Activated T-helper 17 cell treated with anti-CD3 and anti-CD28 coated beads, Interleukin-2, amount 50 U/mL, for 72 hours (primary cell): ENCODE results near the gene NCAPD2. TPM values are rescaled to one million over a fixed set of nuclear protein-coding genes. Genes with fewer than 3 reads are reported as not detected.
A peak's percentile ranks its signal among the peaks of the same experiment; 100 is the strongest.

Experiments used
- ATAC-seq: fragments of 150-1000 bp; cut with Tn5 transposase; replicated peaks from 2 replicates; pipeline ENCODE4 v1.10.0; 2021; ENCODE audit warnings: mild to moderate bottlenecking, moderate library complexity
- H3K27ac Mint-ChIP-seq: one replicate; pipeline ENCODE4 v1.8.0; 2022; ENCODE audit warnings: mixed read lengths
- H3K27me3 Mint-ChIP-seq: one replicate; pipeline ENCODE4 v1.8.0; 2022; ENCODE audit warnings: mixed read lengths
- H3K36me3 Mint-ChIP-seq: one replicate; pipeline ENCODE4 v1.8.0; 2022; ENCODE audit warnings: low read depth, mild to moderate bottlenecking, mixed read lengths
- H3K4me1 Mint-ChIP-seq: one replicate; pipeline ENCODE4 v1.8.0; 2022; ENCODE audit warnings: mixed read lengths
- H3K4me3 Mint-ChIP-seq: one replicate; pipeline ENCODE4 v1.8.0; 2022; ENCODE audit warnings: mild to moderate bottlenecking, mixed read lengths
- H3K9me3 Mint-ChIP-seq: one replicate; pipeline ENCODE4 v1.8.0; 2022; ENCODE audit warnings: mixed read lengths
- total RNA-seq, 2 donors: library from RNA; stranded (reverse); gene quantifications; one replicate each; pipeline ENCODE4 v1.2.3, GENCODE V29; 2022

Gene NCAPD2
- total RNA-seq, 2 donors from 2014 or later = 167 to 176 TPM

- peak overlapping the region; percentile 52 for H3K27ac Mint-ChIP-seq
- peaks cover 22% of the 10 kb centered on the region for H3K4me1 Mint-ChIP-seq
- H3K4me3 Mint-ChIP-seq = peak overlapping the region; percentile 88
- peaks cover 50% of the 10 kb centered on the region for H3K36me3 Mint-ChIP-seq
- no peaks in the 10 kb centered on the region for H3K9me3 Mint-ChIP-seq
- peak; percentile 42 for ATAC-seq
- H3K27me3 Mint-ChIP-seq = no peaks in the 10 kb centered on the region
Observed at GRCh38 chr12:6540181-6540877, 46.4 kb downstream of the NCAPD2 start.

GRCh38 chr12:6541371-6542165 is 47.7 kb downstream of the NCAPD2 start:
- H3K4me3 Mint-ChIP-seq = peak overlapping the region; percentile 88
- peaks cover 22% of the 10 kb centered on the region for H3K4me1 Mint-ChIP-seq
- H3K36me3 Mint-ChIP-seq = peaks cover 50% of the 10 kb centered on the region
- H3K27ac Mint-ChIP-seq = peak overlapping the region; percentile 49
- no peak for ATAC-seq
- no peaks in the 10 kb centered on the region for H3K27me3 Mint-ChIP-seq
- H3K9me3 Mint-ChIP-seq = no peaks in the 10 kb centered on the region

- Mint-ChIP-seq H3K4me1 (peaks cover 22% of the 10 kb centered on the region), H3K36me3 (peaks cover 50% of the 10 kb centered on the region), H3K27ac (peak overlapping the region; percentile 49), H3K27me3 (no peaks in the 10 kb centered on the region), H3K9me3 (no peaks in the 10 kb centered on the region), H3K4me3 (peak overlapping the region; percentile 13)
- ATAC-seq = no peak
Observed at GRCh38 chr12:6542209-6543009, 48.5 kb downstream of the NCAPD2 start.

GRCh38 chr12:6546016-6546415 is 52.1 kb downstream of the NCAPD2 start:
- ATAC-seq = no peak
- H3K27ac Mint-ChIP-seq = no peak overlapping the region
- H3K27me3 Mint-ChIP-seq = no peaks in the 10 kb centered on the region
- no peak overlapping the region for H3K4me3 Mint-ChIP-seq
- H3K4me1 Mint-ChIP-seq = peaks cover 6% of the 10 kb centered on the region
- H3K9me3 Mint-ChIP-seq = no peaks in the 10 kb centered on the region
- H3K36me3 Mint-ChIP-seq = peaks cover 53% of the 10 kb centered on the region

- H3K9me3 Mint-ChIP-seq = no peaks in the 10 kb centered on the region
Observed at GRCh38 chr12:6547566-6547965, 53.7 kb downstream of the NCAPD2 start.

GRCh38 chr12:6547987-6548386 is 54.1 kb downstream of the NCAPD2 start:
- Mint-ChIP-seq H3K36me3 (peaks cover 58% of the 10 kb centered on the region), H3K9me3 (no peaks in the 10 kb centered on the region), H3K27ac (no peak overlapping the region), H3K27me3 (no peaks in the 10 kb centered on the region), H3K4me1 (peaks cover 8% of the 10 kb centered on the region), H3K4me3 (no peak overlapping the region)
- no peak for ATAC-seq

More at GRCh38 chr12:6547566-6547965, 53.7 kb downstream of the NCAPD2 start:
- no peak overlapping the region for H3K4me3 Mint-ChIP-seq
- H3K27ac Mint-ChIP-seq = peak overlapping the region; percentile 65
- peaks cover 4% of the 10 kb centered on the region for H3K4me1 Mint-ChIP-seq
- no peak for ATAC-seq
- peaks cover 54% of the 10 kb centered on the region for H3K36me3 Mint-ChIP-seq
- H3K27me3 Mint-ChIP-seq = no peaks in the 10 kb centered on the region

GRCh38 chr12:6548556-6548955 is 54.7 kb downstream of the NCAPD2 start:
- Mint-ChIP-seq H3K4me1 (peaks cover 9% of the 10 kb centered on the region), H3K27me3 (no peaks in the 10 kb centered on the region), H3K4me3 (no peak overlapping the region), H3K36me3 (peaks cover 63% of the 10 kb centered on the region), H3K9me3 (no peaks in the 10 kb centered on the region), H3K27ac (peak overlapping the region; percentile 28)
- ATAC-seq = no peak

GRCh38 chr12:6548966-6549683 is 55.2 kb downstream of the NCAPD2 start:
- Mint-ChIP-seq H3K4me1 (peaks cover 15% of the 10 kb centered on the region), H3K4me3 (no peak overlapping the region), H3K27ac (peak overlapping the region; percentile 28), H3K9me3 (no peaks in the 10 kb centered on the region), H3K36me3 (peaks cover 63% of the 10 kb centered on the region), H3K27me3 (no peaks in the 10 kb centered on the region)
- ATAC-seq = no peak

- H3K9me3 Mint-ChIP-seq = no peaks in the 10 kb centered on the region
Observed at GRCh38 chr12:6549684-6550151, 55.8 kb downstream of the NCAPD2 start.

GRCh38 chr12:6550294-6551062 is 56.6 kb downstream of the NCAPD2 start:
- Mint-ChIP-seq H3K4me1 (peaks cover 26% of the 10 kb centered on the region), H3K36me3 (peaks cover 56% of the 10 kb centered on the region), H3K4me3 (no peak overlapping the region), H3K9me3 (no peaks in the 10 kb centered on the region), H3K27ac (no peak overlapping the region), H3K27me3 (no peaks in the 10 kb centered on the region)
- ATAC-seq = no peak

More at GRCh38 chr12:6549684-6550151, 55.8 kb downstream of the NCAPD2 start:
- Mint-ChIP-seq H3K4me1 (peaks cover 21% of the 10 kb centered on the region), H3K4me3 (no peak overlapping the region), H3K36me3 (peaks cover 57% of the 10 kb centered on the region), H3K27ac (no peak overlapping the region), H3K27me3 (no peaks in the 10 kb centered on the region)
- no peak for ATAC-seq

GRCh38 chr12:6551063-6551461 is 57.2 kb downstream of the NCAPD2 start:
- Mint-ChIP-seq H3K36me3 (peaks cover 50% of the 10 kb centered on the region), H3K9me3 (no peaks in the 10 kb centered on the region), H3K27ac (peak overlapping the region; percentile 67), H3K27me3 (no peaks in the 10 kb centered on the region), H3K4me3 (no peak overlapping the region), H3K4me1 (peaks cover 26% of the 10 kb centered on the region)
- no peak for ATAC-seq

- ATAC-seq = no peak
- Mint-ChIP-seq H3K36me3 (peaks cover 49% of the 10 kb centered on the region), H3K4me1 (peaks cover 26% of the 10 kb centered on the region), H3K4me3 (no peak overlapping the region), H3K27me3 (no peaks in the 10 kb centered on the region), H3K27ac (peak overlapping the region; percentile 67), H3K9me3 (no peaks in the 10 kb centered on the region)
Observed at GRCh38 chr12:6551496-6552139, 57.7 kb downstream of the NCAPD2 start.

GRCh38 chr12:6552140-6552551 is 58.2 kb downstream of the NCAPD2 start:
- ATAC-seq = no peak
- Mint-ChIP-seq H3K4me3 (no peak overlapping the region), H3K36me3 (peaks cover 49% of the 10 kb centered on the region), H3K4me1 (peaks cover 26% of the 10 kb centered on the region), H3K9me3 (no peaks in the 10 kb centered on the region), H3K27me3 (no peaks in the 10 kb centered on the region), H3K27ac (peak overlapping the region; percentile 45)
